IPS-18a (cell line): ENCODE data around the gene GGNBP2.
A peak's percentile ranks its signal among the peaks of the same experiment; 100 is the strongest.

Experiments used
- H3K27ac ChIP-seq: one replicate; pipeline ENCODE4 v1.5.1; 2013; ENCODE audit warnings: low read length
- H3K27me3 ChIP-seq: one replicate; pipeline ENCODE4 v1.6.1; 2013; ENCODE audit warnings: mild to moderate bottlenecking, low read length; ENCODE audit not compliant: control insufficient read depth, insufficient read depth
- H3K36me3 ChIP-seq: one replicate; pipeline ENCODE4 v1.6.1; 2013; ENCODE audit warnings: low read depth, low read length; ENCODE audit not compliant: control insufficient read depth
- H3K4me1 ChIP-seq: one replicate; pipeline ENCODE4 v1.6.1; 2013; ENCODE audit warnings: low read depth, low read length; ENCODE audit not compliant: control insufficient read depth
- H3K4me3 ChIP-seq: one replicate; pipeline ENCODE4 v1.5.1; 2013; ENCODE audit warnings: low read length
- H3K9ac ChIP-seq: one replicate; pipeline ENCODE4 v1.6.1; 2013; ENCODE audit warnings: mild to moderate bottlenecking, low read length, moderate library complexity
- H3K9me3 ChIP-seq: one replicate; pipeline ENCODE4 v1.6.1; 2013; ENCODE audit warnings: low read depth, low read length; ENCODE audit not compliant: control insufficient read depth

The GGNBP2 gene

DNA sequence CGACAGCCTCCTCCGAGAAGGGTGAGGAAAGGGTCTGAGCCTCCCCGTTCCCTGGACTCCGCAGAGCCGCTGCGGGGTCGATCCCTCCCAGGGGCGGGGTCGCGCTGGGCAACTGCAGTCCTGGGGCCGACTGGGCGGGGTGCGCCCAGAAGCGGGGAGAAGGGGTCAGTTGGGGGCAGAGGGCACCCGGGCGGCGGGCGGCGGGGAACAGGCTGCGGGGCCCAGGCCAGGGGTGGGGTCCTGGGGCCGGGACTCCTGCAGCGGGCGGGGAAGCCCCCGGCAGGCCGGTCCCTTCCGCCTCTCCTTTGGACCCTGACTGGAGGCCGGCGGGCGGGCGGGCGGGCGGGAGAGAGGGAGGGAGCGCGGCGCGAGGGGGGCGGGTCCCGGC lies 352 bp downstream of the GGNBP2 start:
- H3K9ac ChIP-seq, result peak overlapping the region; percentile 96
- no peaks in the 10 kb centered on the region for H3K36me3 ChIP-seq
- H3K4me1 ChIP-seq, result peaks cover 7% of the 10 kb centered on the region
- H3K4me3 ChIP-seq, result peak overlapping the region; percentile 79
- H3K27ac ChIP-seq, result peak overlapping the region; percentile 62
- no peaks in the 10 kb centered on the region for H3K9me3 ChIP-seq
- no peaks in the 10 kb centered on the region for H3K27me3 ChIP-seq

DNA sequence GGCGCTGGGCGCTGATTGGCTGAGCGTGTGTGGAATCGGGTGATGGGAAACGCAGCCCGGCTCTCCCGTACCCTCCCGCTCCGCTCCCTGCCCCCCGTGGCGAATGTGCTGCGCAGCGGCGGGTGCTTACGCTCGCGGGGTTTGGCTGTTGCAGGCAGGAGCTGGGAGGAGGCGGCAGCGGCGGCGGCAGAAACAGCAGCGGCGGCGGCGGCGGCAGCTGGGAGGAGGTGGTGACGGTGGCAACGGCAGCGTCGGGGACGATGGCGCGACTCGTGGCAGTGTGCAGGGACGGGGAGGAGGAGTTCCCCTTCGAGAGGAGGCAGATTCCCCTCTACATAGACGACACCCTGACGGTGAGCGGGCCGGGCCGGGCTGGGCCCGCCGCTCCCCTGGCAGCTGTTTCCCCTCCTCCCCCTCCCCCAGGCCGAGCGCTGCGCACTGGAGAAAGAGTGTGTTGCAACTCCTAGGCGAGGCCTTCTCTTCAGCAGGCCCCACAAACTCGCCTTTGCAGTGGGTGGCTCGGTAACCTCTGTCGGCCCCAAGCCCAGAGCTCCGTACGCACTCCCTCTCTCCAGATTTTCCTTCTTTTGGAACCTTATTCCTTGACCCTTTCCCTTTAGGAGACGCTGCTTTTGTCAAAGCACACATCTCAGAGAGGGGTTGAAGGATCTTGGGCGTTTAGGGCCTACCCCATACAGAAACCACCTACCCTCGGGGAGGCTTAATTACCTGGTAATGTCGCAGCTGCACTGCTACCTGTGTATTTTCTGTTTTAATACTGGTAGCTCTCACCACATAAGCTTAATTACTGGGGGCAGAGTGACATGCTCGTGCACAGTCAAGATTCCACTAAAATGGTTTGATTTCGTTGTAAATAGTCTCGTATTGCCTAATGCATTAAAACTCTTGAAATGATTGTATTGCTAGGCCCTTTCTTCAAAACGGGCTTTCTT lies 1.0 kb downstream of the GGNBP2 start:
- Histone ChIP-seq H3K27ac (peak overlapping the region; percentile 21), H3K4me3 (peak overlapping the region; percentile 79), H3K36me3 (no peaks in the 10 kb centered on the region), H3K9me3 (no peaks in the 10 kb centered on the region), H3K9ac (peak overlapping the region; percentile 85), H3K4me1 (peaks cover 7% of the 10 kb centered on the region), H3K27me3 (no peaks in the 10 kb centered on the region)

DNA sequence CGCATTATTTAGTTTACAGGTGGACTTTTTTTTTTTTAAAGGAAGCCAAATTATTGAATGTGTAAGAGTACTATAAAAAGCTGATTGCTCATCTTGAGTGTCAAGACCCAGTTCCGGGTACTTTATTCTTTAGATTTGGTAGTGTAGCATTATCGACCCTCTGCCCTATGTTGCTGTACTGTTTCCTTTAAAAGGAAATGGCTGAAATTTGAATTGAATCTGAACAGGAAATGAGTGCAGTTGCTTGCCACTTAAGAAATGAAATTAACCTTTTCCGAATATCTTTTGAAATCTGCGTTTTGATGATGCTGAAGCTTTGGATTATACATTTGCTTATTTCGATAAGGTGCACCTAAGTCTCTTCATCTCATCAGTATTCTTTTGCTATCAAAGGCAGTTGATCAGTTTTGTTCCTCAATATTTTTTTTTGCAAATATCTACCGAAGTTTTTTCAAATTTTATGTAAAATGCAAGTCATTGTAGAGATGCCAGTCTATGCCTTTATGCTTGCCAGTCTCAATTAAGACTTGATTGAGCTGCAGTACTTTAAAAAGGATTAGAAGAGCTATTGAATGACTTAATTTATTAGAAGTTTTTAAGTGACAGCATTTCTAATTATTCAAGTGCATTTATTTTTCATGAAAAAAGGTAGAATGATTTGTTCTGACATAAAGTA lies 1.8 kb downstream of the GGNBP2 start:
- no peaks in the 10 kb centered on the region for H3K9me3 ChIP-seq
- peaks cover 7% of the 10 kb centered on the region for H3K4me1 ChIP-seq
- peak overlapping the region; percentile 79 for H3K4me3 ChIP-seq
- H3K9ac ChIP-seq, result peak overlapping the region; percentile 85
- peak overlapping the region; percentile 21 for H3K27ac ChIP-seq
- H3K36me3 ChIP-seq, result no peaks in the 10 kb centered on the region
- H3K27me3 ChIP-seq, result no peaks in the 10 kb centered on the region

DNA sequence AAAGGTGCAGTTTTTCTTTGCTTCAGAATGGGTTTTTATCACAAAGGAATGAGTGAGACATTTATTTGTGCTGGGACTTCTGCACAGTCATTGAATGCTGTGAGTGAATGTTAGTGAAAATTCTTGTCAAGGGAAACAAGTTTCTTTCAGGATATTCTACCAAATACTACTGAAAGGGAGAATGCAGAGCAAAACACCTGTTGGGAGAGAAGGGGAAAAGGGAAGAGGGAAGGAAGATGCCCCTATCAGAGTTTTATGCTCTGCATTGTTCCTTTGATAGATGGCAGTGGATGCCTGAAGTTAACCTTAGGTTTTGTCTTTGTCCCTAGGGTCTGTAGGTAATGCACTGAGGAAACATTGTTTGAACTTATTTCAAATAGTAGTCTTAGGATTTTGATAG lies 3.1 kb downstream of the GGNBP2 start:
- no peaks in the 10 kb centered on the region for H3K36me3 ChIP-seq
- no peaks in the 10 kb centered on the region for H3K27me3 ChIP-seq
- no peak overlapping the region for H3K27ac ChIP-seq
- no peak overlapping the region for H3K4me3 ChIP-seq
- peaks cover 7% of the 10 kb centered on the region for H3K4me1 ChIP-seq
- H3K9ac ChIP-seq, result no peak overlapping the region
- H3K9me3 ChIP-seq, result no peaks in the 10 kb centered on the region

DNA sequence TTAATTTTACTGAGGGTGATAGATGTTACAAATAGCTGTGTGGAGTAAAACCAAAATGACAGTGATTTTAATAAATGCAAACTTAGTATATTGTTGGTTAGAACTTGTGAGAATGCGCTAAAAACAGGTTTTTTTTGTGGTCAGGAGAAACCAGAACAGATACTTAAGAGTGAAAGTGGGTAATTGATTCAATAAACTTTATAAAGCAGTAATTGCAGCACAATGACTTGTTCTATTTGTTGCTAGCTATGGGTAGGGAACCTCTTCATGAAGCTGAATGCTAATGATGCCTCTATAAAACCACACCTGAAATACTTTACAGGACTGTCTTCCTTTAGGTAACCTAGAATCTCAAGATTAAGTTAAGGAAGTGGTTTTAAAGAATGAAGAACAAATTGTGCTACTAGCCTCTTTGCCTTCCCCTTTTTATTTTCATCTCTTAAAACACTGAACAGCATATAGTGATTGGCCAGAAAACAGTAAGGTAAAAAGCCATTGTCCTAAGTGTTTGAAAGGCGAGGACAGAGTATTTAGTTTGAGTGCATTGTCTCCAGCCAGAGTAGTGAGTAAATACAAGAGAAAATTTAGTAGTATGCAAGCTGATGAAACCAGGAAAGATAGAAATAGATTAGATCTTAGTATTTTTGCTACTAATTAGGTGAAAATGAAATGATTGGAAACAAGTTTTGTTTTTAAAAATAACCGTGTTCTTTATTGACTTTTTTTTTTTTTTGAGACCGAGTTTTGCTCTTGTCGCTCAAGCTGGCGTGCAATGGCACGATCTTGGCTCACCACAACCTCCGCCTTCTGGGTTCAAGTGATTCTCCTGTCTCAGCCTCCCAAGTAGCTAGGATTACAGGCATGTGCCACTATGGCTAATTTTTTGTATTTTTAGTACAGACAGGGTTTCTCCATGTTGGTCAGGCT lies 6.0 kb downstream of the GGNBP2 start:
- Histone ChIP-seq H3K9me3 (no peaks in the 10 kb centered on the region), H3K4me3 (no peak overlapping the region), H3K4me1 (peaks cover 7% of the 10 kb centered on the region), H3K9ac (no peak overlapping the region), H3K36me3 (peaks cover 3% of the 10 kb centered on the region), H3K27me3 (no peaks in the 10 kb centered on the region), H3K27ac (no peak overlapping the region)

DNA sequence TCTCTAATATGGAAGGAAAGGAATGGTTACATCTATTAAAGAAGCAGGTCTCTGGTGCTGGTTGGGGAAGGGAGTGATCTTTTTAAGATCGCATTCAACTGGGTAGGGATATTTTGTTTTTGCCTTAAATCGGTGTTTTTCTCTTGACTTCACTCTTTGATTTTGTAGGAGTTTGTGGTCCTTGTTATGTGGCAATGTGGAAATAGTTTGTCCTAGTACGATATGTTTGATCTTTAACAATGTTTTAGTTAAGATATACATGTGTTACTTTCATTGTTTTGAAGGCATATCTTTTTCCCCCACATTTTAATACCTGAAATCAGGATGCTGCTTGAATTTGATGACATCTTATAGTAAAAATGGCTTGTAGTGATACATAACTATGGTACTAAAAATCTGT lies 8.7 kb downstream of the GGNBP2 start:
- Histone ChIP-seq H3K4me1 (no peaks in the 10 kb centered on the region), H3K4me3 (no peak overlapping the region), H3K9me3 (no peaks in the 10 kb centered on the region), H3K27me3 (no peaks in the 10 kb centered on the region), H3K9ac (no peak overlapping the region), H3K27ac (no peak overlapping the region), H3K36me3 (peaks cover 18% of the 10 kb centered on the region)

DNA sequence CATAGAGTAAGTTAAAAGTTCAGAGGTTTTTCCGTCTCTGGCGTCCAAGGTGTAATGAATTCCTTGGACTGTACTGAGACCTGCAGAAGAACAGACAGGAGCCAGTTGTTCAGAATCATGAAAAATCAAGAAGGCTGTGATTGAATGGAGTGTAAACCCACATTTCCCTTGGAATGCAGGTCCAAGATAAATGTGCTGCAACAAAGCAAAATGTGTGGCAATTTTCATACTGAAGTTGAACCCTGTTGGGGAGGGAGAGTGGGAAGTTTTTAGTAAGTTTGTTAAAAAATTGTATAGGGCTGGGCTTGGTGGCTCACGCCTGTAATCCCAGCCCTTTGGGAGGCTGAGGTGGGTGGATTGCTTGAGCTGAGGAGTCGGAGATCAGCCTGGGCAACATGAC lies 21.4 kb downstream of the GGNBP2 start:
- H3K4me1 ChIP-seq, result no peaks in the 10 kb centered on the region
- H3K9me3 ChIP-seq, result no peaks in the 10 kb centered on the region
- peaks cover 47% of the 10 kb centered on the region for H3K36me3 ChIP-seq
- H3K9ac ChIP-seq, result no peak overlapping the region
- no peak overlapping the region for H3K4me3 ChIP-seq
- H3K27ac ChIP-seq, result no peak overlapping the region
- H3K27me3 ChIP-seq, result no peaks in the 10 kb centered on the region

DNA sequence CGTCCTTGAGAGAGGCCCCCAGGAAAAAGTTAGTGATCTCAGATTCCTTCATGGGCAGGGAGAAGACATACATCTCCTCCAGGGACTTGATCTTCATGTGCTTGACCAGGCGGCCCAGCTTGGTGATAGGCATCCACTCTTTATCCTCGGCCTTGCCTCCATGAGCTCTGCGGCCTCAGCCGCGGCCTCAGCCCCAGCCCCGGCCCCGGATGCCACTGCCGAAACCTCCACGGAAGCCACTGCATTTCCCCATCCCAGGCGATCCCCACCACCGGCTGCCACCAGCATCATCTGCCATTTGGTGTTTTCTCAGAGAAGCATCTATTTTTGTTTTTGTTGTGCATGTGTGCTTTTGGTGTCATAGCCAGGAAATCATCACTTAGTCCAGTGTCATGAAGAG lies 30.3 kb downstream of the GGNBP2 start:
- H3K9ac ChIP-seq, result no peak overlapping the region
- peaks cover 35% of the 10 kb centered on the region for H3K36me3 ChIP-seq
- no peak overlapping the region for H3K4me3 ChIP-seq
- no peak overlapping the region for H3K27ac ChIP-seq
- no peaks in the 10 kb centered on the region for H3K9me3 ChIP-seq
- no peaks in the 10 kb centered on the region for H3K4me1 ChIP-seq
- no peaks in the 10 kb centered on the region for H3K27me3 ChIP-seq

DNA sequence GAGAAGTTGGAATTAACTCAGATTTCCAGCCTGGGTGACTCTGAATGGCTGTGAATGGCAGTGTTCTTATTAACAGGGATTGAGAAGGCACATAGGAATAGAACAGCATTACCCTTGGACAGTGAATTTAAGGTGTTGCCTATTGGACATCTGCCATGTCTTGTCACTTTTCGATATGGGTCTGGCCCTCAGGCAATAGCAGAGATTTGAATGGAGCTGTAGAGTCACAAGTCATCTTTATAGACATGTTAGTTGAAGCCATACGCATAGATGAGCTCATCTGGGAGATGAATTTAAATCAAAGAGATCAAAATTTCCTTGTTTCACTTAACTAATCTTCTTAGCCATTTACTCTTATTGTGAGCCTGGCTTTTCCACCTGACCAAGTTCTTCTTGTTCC lies 32.1 kb downstream of the GGNBP2 start:
- H3K27me3 ChIP-seq, result no peaks in the 10 kb centered on the region
- H3K9me3 ChIP-seq, result no peaks in the 10 kb centered on the region
- no peaks in the 10 kb centered on the region for H3K4me1 ChIP-seq
- no peak overlapping the region for H3K27ac ChIP-seq
- no peak overlapping the region for H3K4me3 ChIP-seq
- no peak overlapping the region for H3K9ac ChIP-seq
- peaks cover 36% of the 10 kb centered on the region for H3K36me3 ChIP-seq

DNA sequence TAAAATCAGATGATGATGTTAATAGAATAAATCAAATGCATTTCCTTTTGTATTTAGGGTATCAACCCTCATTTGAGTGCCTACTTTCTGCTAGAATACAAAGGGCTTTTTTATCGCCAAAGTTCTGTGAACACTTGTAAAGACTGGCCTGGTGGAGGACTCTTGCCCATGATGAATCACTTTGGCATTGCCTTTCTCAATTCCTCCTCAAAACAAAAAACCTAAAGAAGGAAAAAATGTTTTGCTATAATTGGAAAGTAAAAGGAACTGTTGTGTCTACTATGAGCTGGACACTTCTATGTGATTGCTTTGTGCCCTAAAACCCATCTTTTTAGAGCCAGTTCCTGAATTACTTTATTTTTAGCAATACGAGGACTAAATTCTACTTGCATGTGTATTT lies 34.0 kb downstream of the GGNBP2 start:
- no peaks in the 10 kb centered on the region for H3K4me1 ChIP-seq
- H3K9me3 ChIP-seq, result no peaks in the 10 kb centered on the region
- no peak overlapping the region for H3K27ac ChIP-seq
- no peak overlapping the region for H3K9ac ChIP-seq
- peaks cover 39% of the 10 kb centered on the region for H3K36me3 ChIP-seq
- no peak overlapping the region for H3K4me3 ChIP-seq
- no peaks in the 10 kb centered on the region for H3K27me3 ChIP-seq

DNA sequence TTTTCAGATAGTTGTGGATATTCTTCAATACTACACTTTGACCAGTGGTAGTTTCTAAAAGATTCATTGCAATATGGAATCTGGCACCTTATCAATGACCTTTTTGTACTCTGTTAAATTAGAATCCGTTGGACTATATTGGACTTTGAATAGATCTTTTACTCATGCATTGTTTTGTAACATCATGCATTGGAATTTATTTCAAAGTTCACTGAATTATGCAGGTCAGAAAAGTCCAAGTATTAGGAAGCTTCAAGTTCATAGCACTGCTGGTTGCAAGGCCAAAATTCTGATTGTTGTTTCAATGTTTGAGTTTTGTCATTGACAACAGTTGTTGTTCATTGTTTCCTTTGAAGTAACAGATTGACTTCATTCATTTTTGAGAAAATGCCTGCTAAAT lies 39.1 kb downstream of the GGNBP2 start:
- Histone ChIP-seq H3K4me1 (no peaks in the 10 kb centered on the region), H3K27me3 (no peaks in the 10 kb centered on the region), H3K4me3 (no peak overlapping the region), H3K36me3 (peaks cover 64% of the 10 kb centered on the region), H3K9me3 (no peaks in the 10 kb centered on the region), H3K27ac (no peak overlapping the region), H3K9ac (no peak overlapping the region)
